SW480 (cell line): ENCODE data around the gene FXYD7.
"Not testable (repeated sequence)": the region's sequence is repeated elsewhere in the genome, so short reads cannot be mapped to it uniquely, and the experiment has no call there.

Experiments
- DNase-seq: peaks from one replicate; pipeline ENCODE4 v3.0.0-alpha.2; 2016; ENCODE audit warnings: low spot score

Gene FXYD7

DNA sequence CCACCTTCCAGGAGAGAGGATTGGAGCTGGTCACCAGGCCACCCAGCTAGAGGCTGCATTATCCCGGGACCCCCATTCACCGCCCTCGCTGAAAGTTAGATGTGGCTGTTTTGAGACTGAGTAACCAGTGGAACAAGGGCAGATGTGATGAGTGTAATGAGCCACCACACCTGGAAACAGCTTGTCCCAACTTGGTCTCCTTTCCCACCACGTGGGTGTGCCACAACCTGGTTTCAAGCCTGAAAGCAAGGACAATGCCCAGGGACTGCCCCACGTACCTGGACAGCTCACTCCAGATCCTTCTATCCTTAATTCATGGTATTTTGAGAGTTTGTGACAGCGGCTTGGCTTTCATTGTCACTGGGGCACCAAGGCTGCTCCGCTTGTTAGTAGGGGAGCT, 15.2 kb upstream of the FXYD7 start:
- DNase-seq: no peak

- DNase-seq: no peak
Measured at GRCh38 chr19:35128398-35129057, 14.5 kb upstream of the FXYD7 start.

- not testable (repeated sequence) for DNase-seq
Measured at GRCh38 chr19:35129724-35130274, 13.3 kb upstream of the FXYD7 start.

DNA sequence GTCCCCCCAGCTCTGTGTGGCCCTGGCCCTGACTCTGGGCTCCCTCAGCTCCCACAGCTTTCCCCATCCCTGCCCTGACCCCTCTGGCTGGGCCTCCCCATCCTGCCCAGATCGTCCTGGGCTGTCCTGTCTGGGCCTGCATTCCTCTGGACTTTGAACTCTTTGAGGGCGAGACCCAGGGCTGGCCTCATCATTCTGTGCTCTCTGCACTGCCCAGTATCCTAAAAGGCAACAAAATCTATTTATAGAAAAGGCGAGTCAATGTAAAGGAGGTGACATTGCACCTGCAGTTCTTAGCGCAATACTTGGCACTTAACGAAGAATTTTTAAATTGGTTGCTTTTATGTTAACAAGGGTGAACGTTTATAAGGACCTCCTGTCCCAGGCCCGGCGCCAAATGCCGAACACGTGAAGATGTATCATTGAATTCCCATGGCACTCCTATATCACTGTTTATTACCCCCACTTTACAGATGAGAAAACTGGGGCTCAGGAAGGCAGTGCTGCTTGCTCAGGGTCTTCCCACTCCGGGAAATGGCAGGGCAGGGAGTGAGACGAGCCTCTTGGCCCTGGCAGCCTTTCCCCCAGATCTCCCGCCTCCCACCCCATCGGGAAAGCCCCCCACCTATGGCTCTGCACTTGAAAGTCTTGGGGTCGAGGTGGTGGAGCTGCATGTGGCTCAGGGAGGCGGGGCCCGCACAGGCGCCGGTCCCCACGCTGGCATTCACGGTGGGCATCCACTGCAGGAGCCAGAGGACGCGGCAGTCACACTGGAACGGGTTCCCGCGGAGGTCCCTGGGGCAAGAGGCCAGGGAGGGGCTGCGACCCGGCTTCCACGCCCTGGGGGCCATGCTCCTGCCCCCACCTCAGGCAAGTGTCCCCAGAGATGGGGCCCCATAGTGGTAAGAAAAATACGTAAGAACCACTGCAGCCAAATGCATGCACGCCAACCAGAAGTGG, 12.0 kb upstream of the FXYD7 start:
- no peak for DNase-seq

GRCh38 chr19:35132254-35132653, 10.8 kb upstream of the FXYD7 start:
- no peak for DNase-seq

DNA sequence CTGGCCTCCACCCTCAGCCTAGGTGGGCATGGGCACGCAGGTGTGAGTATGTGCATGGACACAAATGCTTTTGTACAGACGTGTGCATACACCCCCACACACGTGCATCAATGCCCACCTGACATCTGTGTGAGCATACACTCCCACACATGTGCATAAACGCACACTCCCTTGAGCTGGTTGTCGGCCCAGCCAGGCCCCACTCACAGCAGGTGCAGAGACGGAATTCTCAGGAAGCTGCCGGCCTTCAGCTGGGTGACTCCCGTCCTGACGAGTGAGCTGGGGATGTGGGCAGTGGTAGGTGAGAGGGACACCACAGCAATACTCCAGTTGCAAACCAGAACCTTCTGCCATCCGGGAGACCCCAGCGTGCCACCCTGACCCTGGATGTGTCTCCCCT, 9.2 kb upstream of the FXYD7 start:
- DNase-seq: no peak

DNA sequence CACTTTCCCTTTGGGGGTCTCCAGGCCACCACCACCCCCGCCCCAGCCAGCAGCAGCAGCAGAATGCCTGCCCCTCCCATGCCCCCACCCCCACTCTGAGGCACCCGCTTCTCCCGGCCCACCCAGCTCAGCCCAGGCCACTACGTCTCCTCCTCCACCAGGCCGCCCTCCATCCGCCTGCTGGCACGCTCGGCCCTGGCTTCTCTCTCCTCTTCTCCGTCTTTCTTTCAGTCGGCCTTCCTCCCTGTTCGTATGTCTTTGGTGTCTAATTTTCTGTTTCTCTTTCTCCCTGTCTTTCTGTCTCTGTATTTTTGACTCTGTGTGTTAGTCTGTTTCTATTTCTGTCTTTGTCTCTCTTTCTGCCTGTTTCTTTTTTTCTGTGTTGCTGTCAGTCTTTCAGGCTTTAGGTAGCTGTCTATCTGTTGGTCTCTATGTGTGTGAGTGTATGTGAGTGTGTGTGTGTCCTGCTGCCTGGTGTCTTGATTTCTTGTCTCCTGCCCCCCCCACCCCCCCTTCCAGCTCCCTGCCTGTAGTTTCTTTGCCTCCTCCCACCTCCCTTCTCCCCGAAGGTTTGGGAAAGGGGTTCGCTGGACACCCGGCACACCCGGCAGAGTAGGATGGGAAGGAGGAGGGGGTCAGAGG, 8.3 kb upstream of the FXYD7 start, which contains the start of gene LGI4:
Gene LGI4, minus strand, starts transcription at position 459 of the 642 bp plus-strand sequence. Its CDS starts 379 bp downstream, at position 80.
- DNase-seq: no peak

DNA sequence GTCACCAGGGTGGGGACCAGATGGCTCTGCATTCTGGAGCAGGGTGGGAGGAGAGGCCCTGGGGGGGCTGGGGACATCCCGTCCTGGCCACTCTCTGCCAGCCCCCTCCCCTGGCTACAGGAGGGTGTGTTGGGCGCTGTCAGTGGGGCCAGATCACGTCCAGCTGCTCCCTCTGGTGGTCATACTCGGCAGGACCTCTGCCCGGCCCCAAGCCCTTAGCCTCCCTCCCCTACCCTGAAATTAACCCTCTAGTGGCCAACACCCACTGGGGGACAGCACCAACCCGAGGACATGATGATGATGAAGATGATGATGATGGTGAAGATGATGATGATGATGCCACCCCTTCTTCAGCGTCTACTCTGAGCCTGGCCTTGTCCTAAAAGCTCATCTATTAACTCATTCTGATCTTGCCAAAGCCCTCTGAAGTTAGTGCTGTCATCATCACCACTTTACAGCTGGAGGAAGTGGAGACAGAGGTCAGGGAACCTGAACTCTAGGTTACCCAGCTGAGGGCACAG, 7.6 kb upstream of the FXYD7 start:
- peak; percentile 62 for DNase-seq

DNA sequence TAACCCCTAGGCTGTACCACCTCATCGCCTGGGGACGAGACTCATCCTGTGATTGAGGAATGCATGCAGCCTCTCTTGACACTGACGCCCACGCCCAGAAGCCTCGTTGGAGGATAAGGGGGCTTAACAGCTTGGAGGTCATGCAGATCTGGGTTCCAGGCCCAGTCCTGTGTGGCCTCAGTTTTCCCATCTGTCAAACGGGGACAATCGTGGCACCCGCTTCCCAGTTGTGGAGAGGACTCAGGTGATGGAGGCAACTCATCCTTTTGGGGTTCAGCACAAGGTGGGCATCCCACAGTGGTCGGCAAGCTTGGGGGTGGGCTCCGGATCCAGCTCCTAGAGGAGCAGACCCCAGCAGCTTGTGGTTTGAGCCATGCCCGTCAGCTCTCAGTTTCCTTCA, 6.8 kb upstream of the FXYD7 start:
- no peak for DNase-seq

DNA sequence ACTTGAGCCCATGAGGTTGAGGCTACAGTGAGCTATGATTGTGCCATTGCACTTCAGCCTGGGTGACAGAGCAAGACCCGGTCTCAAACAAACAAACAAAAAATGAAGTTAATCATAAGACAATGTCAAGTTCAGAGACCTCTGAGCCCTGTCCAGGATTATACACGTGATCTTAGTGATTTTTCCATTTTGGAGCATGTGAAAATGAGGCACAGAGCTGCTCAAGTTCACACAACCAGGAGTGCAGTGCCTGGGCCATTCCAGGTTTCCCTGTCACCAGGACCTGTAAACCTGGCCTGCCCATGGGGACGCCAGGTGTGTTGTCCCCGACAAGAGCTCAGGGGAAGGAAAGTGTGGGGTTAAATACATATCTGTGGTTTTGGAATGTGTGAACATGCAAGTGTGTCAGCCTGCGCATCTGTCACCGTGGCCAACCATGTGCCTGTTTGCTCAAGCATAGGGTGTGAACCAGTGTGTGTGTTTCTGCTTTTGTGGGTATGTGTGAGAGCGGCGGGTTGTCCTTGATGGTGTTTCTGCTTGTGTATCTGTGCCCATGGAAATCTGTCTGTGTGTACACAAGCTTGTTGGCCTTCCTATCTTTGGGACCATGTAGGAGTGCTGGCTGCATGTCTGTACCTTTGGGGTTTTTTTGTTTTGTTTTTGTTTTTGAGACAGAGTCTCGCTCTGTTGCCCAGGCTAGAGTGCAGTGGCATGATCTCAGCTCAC, 5.9 kb upstream of the FXYD7 start:
- peak; percentile 80 for DNase-seq

GRCh38 chr19:35138305-35138892, 4.7 kb upstream of the FXYD7 start, which contains the start of gene FXYD1:
Gene FXYD1, plus strand, starts transcription at chr19:35138824. Its CDS starts 1,256 bp downstream, at chr19:35140080.
- no peak for DNase-seq

DNA sequence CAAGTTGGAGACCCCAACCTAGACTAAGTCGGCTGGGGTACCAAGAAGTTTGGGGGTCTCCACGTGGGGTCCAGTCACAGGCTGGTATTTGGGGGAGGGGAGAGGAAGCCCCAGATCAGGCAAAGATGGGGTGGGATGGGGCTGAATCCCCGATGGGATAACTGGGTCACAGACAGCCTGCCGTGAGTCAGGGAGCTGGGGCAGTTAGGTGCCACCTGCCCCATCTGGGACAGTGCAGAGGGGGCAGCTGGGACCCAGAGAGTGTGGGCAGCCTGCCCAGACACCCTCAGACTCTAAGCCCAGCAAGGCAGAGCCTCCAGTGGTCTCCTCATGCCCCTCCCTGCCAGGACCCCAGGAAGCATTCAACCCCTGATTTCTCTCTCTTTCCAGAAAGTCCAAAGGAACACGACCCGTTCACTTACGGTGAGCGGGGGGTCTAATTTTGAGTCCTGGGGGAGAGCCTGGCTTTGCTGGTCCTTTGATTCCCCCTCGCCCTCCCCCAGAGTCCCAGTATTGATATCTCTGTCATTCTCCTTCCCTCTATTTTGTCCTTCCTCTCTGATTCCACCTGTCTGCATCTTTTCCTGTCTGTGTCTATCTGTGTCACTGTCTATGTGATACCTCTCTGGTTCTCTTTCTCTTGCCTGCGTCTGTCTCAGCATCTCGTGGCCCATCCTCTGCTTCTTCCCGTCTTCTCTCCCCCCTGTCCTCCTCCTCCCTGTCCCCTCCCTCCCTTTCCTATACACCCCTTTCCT, 2.7 kb upstream of the FXYD7 start:
- no peak for DNase-seq

DNA sequence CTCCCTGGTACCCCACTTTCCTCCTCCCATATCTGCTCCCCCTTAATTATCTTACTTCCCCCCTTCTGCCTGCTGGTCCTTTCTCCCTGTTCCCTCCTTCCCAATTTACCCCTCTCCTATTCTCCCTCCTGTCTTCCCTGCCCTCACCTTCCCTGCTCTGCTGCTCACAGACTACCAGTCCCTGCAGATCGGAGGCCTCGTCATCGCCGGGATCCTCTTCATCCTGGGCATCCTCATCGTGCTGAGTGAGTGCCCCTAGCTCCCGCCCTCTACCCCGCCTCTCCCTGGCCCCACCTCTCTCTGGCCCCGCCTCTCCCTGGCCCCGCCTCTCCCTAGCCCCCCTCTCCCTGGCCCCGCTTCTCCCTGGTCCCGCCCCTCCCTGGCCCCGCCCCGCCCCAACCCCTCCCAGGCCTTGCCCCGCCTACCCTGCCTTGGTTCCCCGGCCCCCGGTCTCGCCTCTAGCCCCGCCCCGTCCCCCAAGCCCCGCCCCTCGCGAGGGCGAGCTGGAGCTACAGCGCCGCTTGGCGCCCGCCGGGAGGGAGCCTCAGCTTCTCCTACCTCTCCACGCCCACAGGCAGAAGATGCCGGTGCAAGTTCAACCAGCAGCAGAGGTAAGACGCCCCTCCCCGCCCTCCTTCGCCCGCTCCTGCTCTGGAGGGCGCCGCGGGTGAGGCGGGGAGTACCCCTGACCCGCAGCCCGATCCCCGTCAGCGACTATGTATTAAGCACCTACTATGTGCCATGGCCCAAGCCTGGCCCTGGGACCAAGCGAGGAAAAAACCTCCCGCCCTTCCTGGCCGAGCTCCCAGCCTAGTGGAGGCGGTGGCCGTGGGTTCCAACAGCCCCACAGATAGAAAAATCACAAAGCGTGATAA, 1.9 kb upstream of the FXYD7 start:
- peak; percentile 88 for DNase-seq

DNA sequence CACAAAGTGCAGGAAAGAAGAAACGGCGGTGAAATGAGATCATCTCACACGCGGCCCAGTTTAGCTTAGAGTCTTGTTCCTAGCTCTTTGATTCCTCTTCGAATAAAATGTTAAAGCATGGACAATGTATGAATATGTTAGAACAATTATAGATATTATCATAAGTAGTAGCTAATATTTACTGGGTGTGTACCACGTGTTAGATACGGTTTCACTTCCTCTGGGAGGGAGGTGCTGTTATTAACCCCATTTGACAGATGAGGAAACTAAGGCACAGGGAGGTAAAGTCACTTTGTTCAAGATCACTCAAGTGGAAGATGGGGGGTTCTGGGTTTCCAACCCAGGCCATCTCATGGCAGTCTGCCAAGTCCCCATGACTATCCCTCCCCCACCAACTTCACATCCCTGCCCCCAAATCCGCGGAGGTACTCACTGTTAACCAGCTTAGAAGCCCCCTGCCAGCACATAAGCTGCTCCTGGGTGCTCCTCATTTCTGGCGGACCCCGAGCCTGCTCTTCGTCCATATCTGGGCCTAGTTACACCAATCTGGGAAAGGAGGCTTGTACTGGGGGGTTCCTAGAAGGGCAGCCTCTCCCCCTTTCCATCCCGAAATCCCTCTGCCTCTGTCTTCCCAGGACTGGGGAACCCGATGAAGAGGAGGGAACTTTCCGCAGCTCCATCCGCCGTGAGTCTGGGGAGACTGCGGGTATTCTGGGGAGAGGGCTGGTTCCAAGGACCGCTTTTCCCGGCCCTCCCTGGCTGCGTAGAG, 1.0 kb upstream of the FXYD7 start:
- no peak for DNase-seq

GRCh38 chr19:35142606-35143230, 337 bp upstream of the FXYD7 start:
- DNase-seq: no peak

GRCh38 chr19:35143818-35144217, 763 bp downstream of the FXYD7 start:
- no peak for DNase-seq

- no peak for DNase-seq
Measured at GRCh38 chr19:35144259-35144599, 1.2 kb downstream of the FXYD7 start.
